GM12878 (cell line): ENCODE data around the gene KRT31. TPM values are rescaled to one million over a fixed set of nuclear protein-coding genes. Genes with fewer than 3 reads are reported as not detected.

Experiments
- ATAC-seq: fragments of 200-7000 bp; cut with Tn5 transposase; 3 replicates; pipeline ENCODE4 v1.9.1; 2020; ENCODE audit warnings: mild to moderate bottlenecking, moderate library complexity
- BruUV-seq: library from RNA; stranded (reverse); fragments of 400-500 nt; replicated peaks from 2 replicates; lab custom pipeline; 2021; lab: Mats Ljungman, UMichigan
- CTCF ChIA-PET: fragments of 300-600 bp; sonication (Branson Sonifier 250); formaldehyde crosslinking; extraction: SDS; loops from one replicate; lab custom pipeline; 2021; ENCODE audit warnings: inconsistent platforms; lab: Yijun Ruan, JAX
- POLR2A ChIA-PET: fragments of 350-600 bp; formaldehyde crosslinking; extraction: SDS; loops from one replicate; lab custom pipeline; 2021; ENCODE audit warnings: inconsistent platforms; lab: Charles Lee
- RAD21 ChIA-PET: fragments of 300-600 bp; sonication (Branson Sonifier 250); formaldehyde crosslinking; loops from one replicate; lab custom pipeline; 2023; ENCODE audit warnings: antibody characterized with exemption; ENCODE audit not compliant: unreplicated experiment; lab: Charles Lee
- SMC1A ChIA-PET: fragments of 300-600 bp; sonication (Branson Sonifier 250); formaldehyde crosslinking; loops from one replicate; lab custom pipeline; 2023; ENCODE audit not compliant: unreplicated experiment, uncharacterized antibody; lab: Charles Lee
- DNase-seq: peaks from one replicate; pipeline ENCODE4 v3.0.0-alpha.2; 2011; ENCODE audit warnings: low read depth, low spot score
- FAIRE-seq: peaks from 3 replicates; lab custom pipeline; 2011; peaks lifted over from hg19 to GRCh38; lab: Jason Lieb, UNC
- H2AFZ ChIP-seq: 2 replicates; pipeline ENCODE4 v1.6.0; 2011; ENCODE audit warnings: low read depth, low read length, control low read depth; ENCODE audit not compliant: control insufficient read depth
- H3K27ac ChIP-seq: 2 replicates; pipeline ENCODE4 v1.5.1; 2011; ENCODE audit warnings: control low read depth; ENCODE audit not compliant: control insufficient read depth, insufficient read depth
- H3K27me3 ChIP-seq, 2 experiments: replicated peaks in 1 of 2; 2 replicates each; pipeline versions ENCODE4 v1.6.0 to v1.6.1; 2011; ENCODE audit warnings: low read length in 1 of 2; ENCODE audit not compliant: control insufficient read depth in 2 of 2, insufficient read depth in 2 of 2
- H3K36me3 ChIP-seq, 2 experiments: 2 replicates each; pipeline ENCODE4 v1.5.1; 2011; ENCODE audit warnings: low read length in 1 of 2; ENCODE audit not compliant: control insufficient read depth in 2 of 2, insufficient read depth in 2 of 2
- H3K4me1 ChIP-seq: 2 replicates; pipeline ENCODE4 v1.6.1; 2011; ENCODE audit warnings: mild to moderate bottlenecking, low read length, moderate library complexity, mixed read lengths; ENCODE audit not compliant: control insufficient read depth, insufficient read depth
- H3K4me2 ChIP-seq: 2 replicates; pipeline ENCODE4 v1.6.0; 2011; ENCODE audit warnings: control low read depth; ENCODE audit not compliant: control insufficient read depth, insufficient read depth
- H3K4me3 ChIP-seq: fragments of 200-600 bp; sonication (generic); 2 replicates; pipeline ENCODE4 v1.5.1; 2016
- H3K79me2 ChIP-seq: 2 replicates; pipeline ENCODE4 v1.6.0; 2011; ENCODE audit warnings: low read length; ENCODE audit not compliant: control insufficient read depth, insufficient read depth
- H3K9ac ChIP-seq: 2 replicates; pipeline ENCODE4 v1.8.0; 2011; ENCODE audit warnings: low read length, control low read depth, mixed read lengths; ENCODE audit not compliant: control insufficient read depth, insufficient read depth
- H3K9me3 ChIP-seq: replicated peaks from 3 replicates; pipeline ENCODE4 v1.5.1; 2011; ENCODE audit warnings: mild to moderate bottlenecking, low read length; ENCODE audit not compliant: control insufficient read depth, insufficient read depth
- H4K20me1 ChIP-seq: 2 replicates; pipeline ENCODE4 v1.6.0; 2011; ENCODE audit not compliant: control insufficient read depth, insufficient read depth
- ASH2L ChIP-seq: fragments of 300-600, 200-600 bp; sonication (generic); IDR thresholded peaks from 2 replicates; pipeline ENCODE4 v1.6.1; 2017; ENCODE audit warnings: low read depth, mild to moderate bottlenecking, borderline replicate concordance
- EZH2 ChIP-seq: IDR thresholded peaks from 2 replicates; pipeline ENCODE4 v1.6.1; 2012; ENCODE audit warnings: low read depth, mild to moderate bottlenecking, control low read depth, inconsistent platforms, low read length, borderline replicate concordance; ENCODE audit not compliant: control insufficient read depth
- FOXK2 ChIP-seq: fragments of 450-650 bp; IDR thresholded peaks from 2 replicates; pipeline ENCODE4 v1.6.1; 2017; ENCODE audit warnings: mild to moderate bottlenecking, moderate library complexity
- IKZF1 ChIP-seq: fragments of 450-650 bp; conservative IDR thresholded peaks from 2 replicates; pipeline ENCODE4 v1.6.1; 2017; ENCODE audit warnings: antibody characterized with exemption, mild to moderate bottlenecking
- JUNB ChIP-seq: IDR thresholded peaks from 2 replicates; pipeline ENCODE4 v1.6.1; 2016; ENCODE audit warnings: antibody characterized with exemption, mild to moderate bottlenecking
- NFIC ChIP-seq: IDR thresholded peaks from 2 replicates; pipeline ENCODE4 v1.6.1; 2012; ENCODE audit warnings: low read depth, mild to moderate bottlenecking, inconsistent platforms, low read length, moderate library complexity
- NFXL1 ChIP-seq: fragments of 450-650 bp; IDR thresholded peaks from 2 replicates; pipeline ENCODE4 v1.6.1; 2017; ENCODE audit warnings: antibody characterized with exemption, mild to moderate bottlenecking, borderline replicate concordance
- NR2F1 ChIP-seq: fragments of 450-650 bp; conservative IDR thresholded peaks from 2 replicates; pipeline ENCODE4 v1.6.1; 2017; ENCODE audit warnings: mild to moderate bottlenecking
- RCOR1 ChIP-seq: conservative IDR thresholded peaks from 2 replicates; pipeline ENCODE4 v1.6.1; 2012; ENCODE audit warnings: low read depth, low read length, improper control_type of control experiment
- SMARCA5 ChIP-seq: fragments of 450-650 bp; IDR thresholded peaks from 2 replicates; pipeline ENCODE4 v1.6.1; 2017; ENCODE audit warnings: mild to moderate bottlenecking
- SPI1 ChIP-seq: IDR thresholded peaks from 2 replicates; pipeline ENCODE4 v1.6.1; 2011; ENCODE audit warnings: low read depth, mild to moderate bottlenecking, low read length, moderate library complexity, borderline replicate concordance; ENCODE audit not compliant: insufficient read depth
- SREBF1 ChIP-seq: IDR thresholded peaks from 2 replicates; pipeline ENCODE4 v1.6.1; 2012; ENCODE audit warnings: mild to moderate bottlenecking, low read length
- STAT1 ChIP-seq: fragments of 450-650 bp; conservative IDR thresholded peaks from 2 replicates; pipeline ENCODE4 v1.6.1; 2014; ENCODE audit warnings: antibody characterized with exemption, mild to moderate bottlenecking
- TCF7 ChIP-seq: IDR thresholded peaks from 2 replicates; pipeline ENCODE4 v1.6.1; 2014; ENCODE audit warnings: antibody characterized with exemption, borderline replicate concordance
- YY1 ChIP-seq: IDR thresholded peaks from 2 replicates; pipeline ENCODE4 v1.6.1; 2011; ENCODE audit warnings: low read depth, mild to moderate bottlenecking, low read length
- ZBED1 ChIP-seq: IDR thresholded peaks from 2 replicates; pipeline ENCODE4 v1.6.1; 2016; ENCODE audit warnings: borderline replicate concordance
- ZNF217 ChIP-seq: fragments of 450-650 bp; IDR thresholded peaks from 2 replicates; pipeline ENCODE4 v1.6.1; 2017; ENCODE audit warnings: antibody characterized with exemption, mild to moderate bottlenecking
- ZZZ3 ChIP-seq: IDR thresholded peaks from 2 replicates; pipeline ENCODE4 v1.6.1; 2011; ENCODE audit warnings: low read depth; ENCODE audit not compliant: control insufficient read depth, insufficient read length
- WGBS: methylation state at CpG from one replicate; pipeline ENCODE4 v1.1.6; 2016; ENCODE audit warnings: low lambda C conversion rate; ENCODE audit not compliant: insufficient replicate concordance, insufficient coverage; ENCODE audit errors: missing lambda C conversion rate; 5-methylcytosine and 5-hydroxymethylcytosine counted together
- in situ Hi-C: fragments of 300-500 bp; cut with MboI; formaldehyde crosslinking; loops from 9 replicates; pipeline ENCODE4 v1.14.3; 2018; ENCODE audit warnings: mixed read lengths
- intact Hi-C: fragments of 100-400 bp; cut with micrococcal nuclease; formaldehyde crosslinking; loops from one replicate; pipeline ENCODE4 v1.14.2; 2022; ENCODE audit not compliant: unreplicated experiment
- polyA plus RNA-seq, 11 experiments: library from polyadenylated mRNA; depleted of rRNA in 4 of 11; unstranded in 6 of 11; stranded (reverse) in 5 of 11; fragments of >200 nt; fragmentation: Nextera tagmentation in 4 of 11; fragmentation: Illumina TruSeq in 1 of 11; extraction: Ambion mirVana in 4 of 11; extraction: Trizol in 1 of 11; gene quantifications; 1 replicate in 1 of 11; 2 replicates in 10 of 11; pipeline versions ENCODE4 v1.2.1 to v1.2.3, GENCODE V29; 2011 to 2016; ENCODE audit warnings: inconsistent platforms in 2 of 11, missing spikeins in 2 of 11, low read depth in 1 of 11
- total RNA-seq, 4 experiments: library from RNA; depleted of rRNA in 3 of 4; stranded (reverse); fragments of >200 nt in 3 of 4; fragmentation: Illumina TruSeq in 1 of 4; extraction: Trizol in 1 of 4; gene quantifications; 2 replicates each; pipeline versions ENCODE4 v1.2.1 to v1.2.3, GENCODE V29; 2013 to 2021
- TF ChIP-seq, protein P1 (sequence below): fragments of 450-650 bp; IDR thresholded peaks from 2 replicates; pipeline ENCODE4 v1.6.1; 2016; ENCODE audit warnings: mild to moderate bottlenecking

KRT31 gene
- total and polyA plus RNA-seq, 10 of the 15 experiments (the other 5 are each of a cell fraction or from before 2014, with no cell fraction given), result not detected

DNA sequence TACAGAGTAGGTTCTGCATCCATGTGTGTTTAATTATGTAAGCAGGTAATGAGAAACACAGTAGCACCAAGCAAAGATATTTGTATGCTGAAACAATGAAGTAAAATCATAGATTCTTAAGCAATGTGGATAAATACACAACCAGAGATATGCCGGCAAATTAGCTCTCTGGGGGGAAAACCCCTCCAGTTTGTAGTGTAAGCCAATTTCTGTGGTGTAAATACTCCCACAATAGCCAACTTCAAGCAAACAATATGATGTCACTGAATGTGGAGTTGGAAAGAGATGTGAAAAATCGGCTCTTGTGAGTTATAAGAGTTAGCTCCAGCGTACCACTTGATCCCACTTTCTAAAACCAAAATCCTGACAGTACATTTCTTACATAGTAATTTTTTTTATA is 47.2 kb upstream of the KRT31 start:
- no peak for DNase-seq
- H3K27me3 ChIP-seq, result peaks cover 4 to 7% of the 10 kb centered on the region in 2 experiments; a peak in 3 of 4 replicates
- H4K20me1 ChIP-seq, result no peaks in the 10 kb centered on the region
- H3K4me2 ChIP-seq, result no peak overlapping the region
- ChIA-PET RAD21 (no interaction called here), POLR2A (no interaction called here), SMC1A (interaction anchor here (0.6 kb wide), 1 partner anchor 20 kb away, joined by 3 read pairs; no protein-coding TSS in a partner anchor), CTCF (no interaction called here)
- no peaks in the 10 kb centered on the region for H3K79me2 ChIP-seq
- in situ Hi-C loops (no loop called here), intact Hi-C loops (no loop called here)
- H2AFZ ChIP-seq, result no peak overlapping the region
- ATAC-seq, result no peak
- H3K4me1 ChIP-seq, result no peaks in the 10 kb centered on the region
- WGBS, result 27% methylated on average over 3 of the region's 3 CpGs
- H3K9ac ChIP-seq, result no peak overlapping the region
- no TSS peak for BruUV-seq
- no peaks in the 10 kb centered on the region for H3K9me3 ChIP-seq
- no peak overlapping the region for H3K27ac ChIP-seq
- TF ChIP-seq EZH2, result no peak
- no peak for TF ChIP-seq TCF7
- no peak for TF ChIP-seq STAT1
- no peak for TF ChIP-seq SPI1
- TF ChIP-seq SREBF1, result no peak
- no peak for TF ChIP-seq JUNB
- no peak for TF ChIP-seq NFXL1
- no peak for TF ChIP-seq IKZF1
- FAIRE-seq, result no peak
- H3K36me3 ChIP-seq, result no peaks in the 10 kb centered on the region
- H3K4me3 ChIP-seq, result no peak overlapping the region

DNA sequence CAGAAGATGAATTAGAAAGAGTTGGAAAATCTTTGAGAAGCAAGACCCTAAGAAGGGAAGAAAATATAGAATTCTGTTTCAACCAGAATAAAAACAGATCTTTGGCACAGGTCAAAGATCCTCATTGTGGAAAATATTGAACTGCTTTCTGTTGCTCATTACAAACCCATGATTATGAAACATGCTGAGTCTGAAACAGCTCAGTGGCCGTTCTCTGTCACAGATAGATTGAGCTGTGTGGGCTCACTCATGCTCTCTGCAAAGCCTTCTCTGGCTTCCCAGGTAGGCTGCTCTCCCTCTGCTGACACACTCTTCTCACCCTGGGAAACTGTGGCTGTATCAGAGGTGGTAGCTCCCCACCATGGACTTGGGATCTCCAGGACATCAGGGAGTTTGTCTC is 46.8 kb upstream of the KRT31 start:
- DNase-seq, result no peak
- no peak for FAIRE-seq
- no peak overlapping the region for H3K4me3 ChIP-seq
- WGBS, result 0% methylated on average over 1 of the region's 1 CpG
- peaks cover 4 to 7% of the 10 kb centered on the region in 2 experiments; a peak in 3 of 4 replicates for H3K27me3 ChIP-seq
- POLR2A ChIA-PET, result no interaction called here
- no peak overlapping the region for H2AFZ ChIP-seq
- H3K4me1 ChIP-seq, result no peaks in the 10 kb centered on the region
- intact Hi-C loops, result no loop called here
- in situ Hi-C loops, result no loop called here
- H3K79me2 ChIP-seq, result no peaks in the 10 kb centered on the region
- TF ChIP-seq ZNF217 (no peak), FOXK2 (no peak), ZZZ3 (no peak), ASH2L (no peak), SMARCA5 (no peak), YY1 (no peak), ZBED1 (no peak), NR2F1 (no peak), NFIC (no peak), RCOR1 (no peak)
- TF ChIP-seq, protein P1, sequence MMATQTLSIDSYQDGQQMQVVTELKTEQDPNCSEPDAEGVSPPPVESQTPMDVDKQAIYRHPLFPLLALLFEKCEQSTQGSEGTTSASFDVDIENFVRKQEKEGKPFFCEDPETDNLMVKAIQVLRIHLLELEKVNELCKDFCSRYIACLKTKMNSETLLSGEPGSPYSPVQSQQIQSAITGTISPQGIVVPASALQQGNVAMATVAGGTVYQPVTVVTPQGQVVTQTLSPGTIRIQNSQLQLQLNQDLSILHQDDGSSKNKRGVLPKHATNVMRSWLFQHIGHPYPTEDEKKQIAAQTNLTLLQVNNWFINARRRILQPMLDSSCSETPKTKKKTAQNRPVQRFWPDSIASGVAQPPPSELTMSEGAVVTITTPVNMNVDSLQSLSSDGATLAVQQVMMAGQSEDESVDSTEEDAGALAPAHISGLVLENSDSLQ, result no peak
- TF ChIP-seq, all 136 proteins: peak for 0
- RAD21 ChIA-PET, result no interaction called here
- Histone ChIP-seq H3K9me3 (no peaks in the 10 kb centered on the region), H3K9ac (no peak overlapping the region), H3K4me2 (no peak overlapping the region), H4K20me1 (no peaks in the 10 kb centered on the region), H3K36me3 (no peaks in the 10 kb centered on the region), H3K27ac (no peak overlapping the region)
- ATAC-seq, result no peak
- SMC1A ChIA-PET, result interaction anchor here (0.6 kb wide), 2 partner anchors 8 to 19 kb away, joined by 3 read pairs; no protein-coding TSS in a partner anchor
- CTCF ChIA-PET, result no interaction called here
- BruUV-seq, result no TSS peak
